Karpas-422 (cell line): ENCODE data around the gene STATH. TPM values are rescaled to one million over a fixed set of nuclear protein-coding genes. Genes with fewer than 3 reads are reported as not detected.
"Not testable (repeated sequence)": the region's sequence is repeated elsewhere in the genome, so short reads cannot be mapped to it uniquely, and the experiment has no call there.

Experiments
- DNase-seq: peaks from one replicate; pipeline ENCODE4 v3.0.0-alpha.2; 2015
- H2AFZ ChIP-seq: fragments of 200-600 bp; sonication (generic); 2 replicates; pipeline ENCODE4 v1.6.1; 2014; ENCODE audit warnings: antibody characterized with exemption, low read length, mixed read lengths
- H3K27ac ChIP-seq: fragments of 200-600 bp; sonication (generic); 2 replicates; pipeline ENCODE4 v1.5.1; 2014; ENCODE audit warnings: mild to moderate bottlenecking, low read length, moderate library complexity
- H3K27me3 ChIP-seq: fragments of 200-600 bp; sonication (generic); 2 replicates; pipeline ENCODE4 v1.6.1; 2014; ENCODE audit warnings: low read length, mixed read lengths
- H3K36me3 ChIP-seq: fragments of 200-600 bp; sonication (generic); 2 replicates; pipeline ENCODE4 v1.6.1; 2014; ENCODE audit warnings: low read length, mixed read lengths; ENCODE audit not compliant: insufficient read depth
- H3K4me1 ChIP-seq: fragments of 200-600 bp; sonication (generic); 2 replicates; pipeline ENCODE4 v1.6.1; 2014; ENCODE audit warnings: mild to moderate bottlenecking, low read length, mixed read lengths
- H3K4me2 ChIP-seq: fragments of 200-600 bp; sonication (generic); 2 replicates; pipeline ENCODE4 v1.6.1; 2014; ENCODE audit warnings: low read length, low read depth, mild to moderate bottlenecking; ENCODE audit not compliant: poor library complexity, severe bottlenecking
- H3K4me3 ChIP-seq: fragments of 200-600 bp; sonication (generic); 2 replicates; pipeline ENCODE4 v1.5.1; 2014; ENCODE audit warnings: mild to moderate bottlenecking, antibody characterized with exemption, low read length, mixed read lengths
- H3K79me2 ChIP-seq: fragments of 200-600 bp; sonication (generic); 2 replicates; pipeline ENCODE4 v1.6.1; 2014; ENCODE audit warnings: mild to moderate bottlenecking, low read length, mixed read lengths
- H3K9ac ChIP-seq: fragments of 200-600 bp; sonication (generic); 2 replicates; pipeline ENCODE4 v1.6.0; 2014; ENCODE audit warnings: low read length
- H3K9me2 ChIP-seq: fragments of 200-600 bp; sonication (generic), shearing (Covaris generic); replicated peaks from 2 replicates; pipeline ENCODE4 v1.6.0; 2014; ENCODE audit warnings: mild to moderate bottlenecking, low read length, moderate library complexity; ENCODE audit not compliant: insufficient read depth
- H3K9me3 ChIP-seq: fragments of 300-700, 200-600 bp; sonication (generic); 2 replicates; pipeline ENCODE4 v1.6.1; 2014; ENCODE audit warnings: low read length, mixed read lengths
- H4K20me1 ChIP-seq: fragments of 200-600 bp; sonication (generic); 2 replicates; pipeline ENCODE4 v1.6.1; 2014; ENCODE audit warnings: mild to moderate bottlenecking, antibody characterized with exemption, low read length, low read depth; ENCODE audit not compliant: insufficient read depth
- total RNA-seq: library from RNA; depleted of rRNA; stranded (reverse); fragments of >200 nt; shearing (Covaris generic); gene quantifications from 2 replicates; pipeline ENCODE4 v1.2.3, GENCODE V29; 2014; ENCODE audit warnings: low replicate concordance; rRNA removed

The STATH gene
- total RNA-seq, 1 experiment from 2014 or later, result not detected

DNA sequence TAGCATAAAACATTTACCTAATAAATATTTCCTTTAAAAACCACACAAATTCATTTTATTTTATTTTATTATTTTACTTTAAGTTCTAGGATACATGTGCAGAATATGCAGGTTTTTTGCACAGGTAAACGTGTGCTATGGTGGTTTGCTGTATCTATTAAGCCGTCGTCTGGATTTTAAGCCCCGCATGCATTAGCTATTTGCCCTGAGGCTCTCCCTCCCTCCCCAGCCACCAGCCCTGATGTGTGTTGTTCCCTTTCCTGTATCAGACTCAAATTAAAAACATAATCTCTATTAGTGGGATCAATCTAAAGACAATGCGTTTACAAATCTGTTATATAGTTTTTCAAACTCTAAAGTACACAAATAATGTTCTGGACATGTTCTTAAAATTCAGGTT is 31.2 kb downstream of the STATH start:
- no peak overlapping the region for H3K4me3 ChIP-seq
- DNase-seq, result no peak
- H3K9me3 ChIP-seq, result no peaks in the 10 kb centered on the region

DNA sequence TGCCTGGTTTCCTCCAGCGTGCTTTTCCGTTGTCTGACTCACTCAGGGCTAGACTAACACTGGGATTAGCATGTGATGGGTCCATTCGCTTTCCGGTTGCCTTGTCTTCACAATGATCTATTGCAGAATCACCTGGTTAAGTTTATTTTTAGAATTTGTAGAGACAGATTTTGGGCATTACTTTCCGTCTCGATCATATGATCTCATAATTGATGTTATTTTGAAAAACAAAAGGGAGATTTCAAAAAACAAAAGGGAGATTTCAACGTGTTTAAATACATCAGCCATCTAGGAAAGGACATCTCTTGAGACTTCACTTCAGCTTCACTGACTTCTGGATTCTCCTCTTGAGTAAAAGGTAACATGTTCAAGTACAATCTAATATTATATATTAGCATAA is 32.4 kb downstream of the STATH start, which contains the start of gene HTN3:
Gene HTN3, plus strand, starts transcription at position 301 of the 400 bp plus-strand sequence. CDS start 2,282 bp downstream, outside the sequence.
- not testable (repeated sequence) for H3K9ac ChIP-seq, H4K20me1 ChIP-seq, H3K9me2 ChIP-seq, H3K36me3 ChIP-seq, H3K4me1 ChIP-seq, H3K4me2 ChIP-seq, H3K79me2 ChIP-seq, H3K4me3 ChIP-seq, H3K27ac ChIP-seq, DNase-seq, H3K27me3 ChIP-seq, H2AFZ ChIP-seq, H3K9me3 ChIP-seq

More for the DNA sequence above, 31.2 kb downstream of the STATH start:
- Histone ChIP-seq H3K36me3 (no peaks in the 10 kb centered on the region), H3K4me2 (no peak overlapping the region), H2AFZ (no peak overlapping the region), H3K9me2 (no peaks in the 10 kb centered on the region), H3K9ac (no peak overlapping the region), H4K20me1 (no peaks in the 10 kb centered on the region), H3K4me1 (no peaks in the 10 kb centered on the region), H3K79me2 (no peaks in the 10 kb centered on the region), H3K27ac (no peak overlapping the region), H3K27me3 (no peaks in the 10 kb centered on the region)

DNA sequence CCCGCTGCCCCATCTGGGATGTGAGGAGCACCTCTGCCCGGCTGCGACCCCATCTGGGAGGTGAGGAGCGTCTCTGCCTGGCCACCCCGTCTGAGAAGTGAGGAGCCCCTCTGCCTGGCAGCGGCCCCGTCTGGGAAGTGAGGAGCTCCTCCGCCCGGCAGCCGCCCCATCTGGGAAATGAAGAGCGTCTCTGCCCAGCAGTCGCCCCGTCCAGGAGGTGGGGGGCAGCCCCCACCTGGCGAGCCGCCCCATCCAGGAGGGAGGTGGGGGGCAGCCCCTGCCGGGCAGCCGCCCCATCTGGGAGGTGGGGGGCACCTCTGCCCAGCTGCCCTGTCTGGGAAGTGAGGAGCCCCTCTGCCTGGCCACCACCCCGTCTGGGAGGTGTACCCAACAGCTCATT is 41.8 kb downstream of the STATH start:
- not testable (repeated sequence) for H3K27ac ChIP-seq, H3K27me3 ChIP-seq, H3K36me3 ChIP-seq, H4K20me1 ChIP-seq, H3K4me1 ChIP-seq, H3K9me2 ChIP-seq, DNase-seq, H3K9me3 ChIP-seq, H3K4me2 ChIP-seq, H3K4me3 ChIP-seq, H2AFZ ChIP-seq, H3K9ac ChIP-seq, H3K79me2 ChIP-seq

DNA sequence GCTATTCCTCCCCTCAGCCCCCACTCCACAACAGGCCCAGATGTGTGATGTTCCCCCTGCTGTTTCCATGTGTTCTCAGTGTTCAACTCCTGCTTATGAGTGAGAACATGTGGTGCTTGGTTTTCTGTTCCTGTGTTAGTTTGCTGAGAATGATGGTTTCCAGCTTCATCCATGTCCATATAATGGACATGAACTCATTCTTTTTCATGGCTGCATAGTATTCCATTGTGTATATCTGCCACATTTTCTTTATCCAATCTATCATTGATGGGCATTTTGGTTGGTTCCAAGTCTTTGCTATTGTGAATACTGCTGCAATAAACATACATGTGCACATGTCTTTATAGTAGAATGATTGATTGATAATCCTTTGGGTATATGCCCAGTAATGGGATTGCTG is 44.2 kb downstream of the STATH start:
- H3K4me2 ChIP-seq, H3K27ac ChIP-seq, H3K27me3 ChIP-seq, H2AFZ ChIP-seq, H3K9ac ChIP-seq, H3K4me3 ChIP-seq, H3K36me3 ChIP-seq, H3K9me2 ChIP-seq, H3K9me3 ChIP-seq, H4K20me1 ChIP-seq, H3K79me2 ChIP-seq, H3K4me1 ChIP-seq, DNase-seq: not testable (repeated sequence)

DNA sequence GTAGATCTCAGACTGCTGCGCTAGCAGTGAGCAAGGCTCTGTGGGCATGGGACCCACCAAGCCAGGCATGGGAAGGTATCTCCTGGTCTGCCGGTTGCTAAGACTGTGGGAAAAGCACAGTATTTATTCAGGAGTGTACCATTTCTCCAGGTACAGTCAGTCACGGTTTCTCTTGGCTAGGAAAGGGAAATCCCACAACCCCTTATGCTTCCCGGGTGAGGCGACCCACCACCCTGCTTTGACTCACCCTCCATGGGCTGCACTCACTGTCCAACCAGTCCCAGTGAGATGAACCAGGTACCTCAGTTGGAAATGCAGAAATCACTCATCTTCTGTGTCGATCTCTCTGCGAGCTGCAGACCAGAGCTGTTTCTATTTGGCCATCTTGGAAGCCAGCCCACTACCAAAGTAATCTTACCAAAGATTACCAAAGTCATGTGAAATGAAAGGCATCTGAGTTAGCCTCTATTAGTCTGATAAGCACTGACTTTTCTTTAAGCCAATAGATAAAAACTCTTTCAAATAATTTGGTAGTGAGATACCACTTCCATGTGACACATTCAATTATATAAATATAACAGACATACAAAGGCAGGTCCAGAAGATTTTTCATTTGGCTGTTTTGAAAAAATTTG is 46.0 kb downstream of the STATH start:
- no peaks in the 10 kb centered on the region for H3K36me3 ChIP-seq
- H3K9me3 ChIP-seq, result no peaks in the 10 kb centered on the region
- H4K20me1 ChIP-seq, result no peaks in the 10 kb centered on the region
- no peaks in the 10 kb centered on the region for H3K9me2 ChIP-seq
- no peak overlapping the region for H3K27ac ChIP-seq
- H3K4me3 ChIP-seq, result no peak overlapping the region
- no peak overlapping the region for H2AFZ ChIP-seq
- no peak overlapping the region for H3K4me2 ChIP-seq
- H3K79me2 ChIP-seq, result no peaks in the 10 kb centered on the region
- DNase-seq, result no peak
- H3K27me3 ChIP-seq, result no peaks in the 10 kb centered on the region
- H3K4me1 ChIP-seq, result no peaks in the 10 kb centered on the region
- no peak overlapping the region for H3K9ac ChIP-seq

DNA sequence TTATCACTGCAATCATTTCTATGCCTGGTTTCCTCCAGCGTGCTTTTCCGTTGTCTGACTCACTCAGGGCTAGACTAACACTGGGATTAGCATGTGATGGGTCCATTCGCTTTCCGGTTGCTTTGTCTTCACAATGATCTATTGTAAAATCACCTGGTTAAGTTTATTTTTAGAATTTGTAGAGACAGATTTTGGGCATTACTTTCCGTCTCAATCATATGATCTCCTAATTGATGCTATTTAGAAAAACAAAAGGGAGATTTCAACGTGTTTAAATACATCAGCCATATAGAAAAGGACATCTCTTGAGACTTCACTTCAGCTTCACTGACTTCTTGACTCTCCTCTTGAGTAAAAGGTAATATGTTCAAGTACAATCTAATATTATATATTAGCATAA is 54.4 kb downstream of the STATH start, which contains the start of gene HTN1:
Gene HTN1, plus strand, starts transcription at position 301 of the 400 bp plus-strand sequence. CDS start 2,639 bp downstream, outside the sequence.
- H3K4me1 ChIP-seq, H3K4me2 ChIP-seq, H4K20me1 ChIP-seq, H3K9me2 ChIP-seq, H3K4me3 ChIP-seq, H3K27ac ChIP-seq, H2AFZ ChIP-seq, DNase-seq, H3K79me2 ChIP-seq, H3K27me3 ChIP-seq, H3K9me3 ChIP-seq, H3K36me3 ChIP-seq, H3K9ac ChIP-seq: not testable (repeated sequence)

Other genes with a start within 250 kb of the STATH start
- gene SULT1B1, start 235.3 kb upstream of the STATH start, total RNA-seq, result not detected in 2 replicates
- gene SULT1E1, start 135.8 kb upstream of the STATH start, total RNA-seq, result not detected in 2 replicates
- gene CSN1S1, start 64.9 kb upstream of the STATH start, total RNA-seq, result not detected in 2 replicates
- not detected in 2 replicates for gene CSN2, start 30.2 kb upstream of the STATH start, total RNA-seq
- not detected in 2 replicates for gene HTN3, start 32.5 kb downstream of the STATH start, total RNA-seq
- not detected in 2 replicates for gene HTN1, start 54.5 kb downstream of the STATH start, total RNA-seq
- not detected in 2 replicates for gene PRR27, start 158.3 kb downstream of the STATH start, total RNA-seq
- not detected in 2 replicates for gene ODAM, start 199.8 kb downstream of the STATH start, total RNA-seq
- not detected in 2 replicates for gene FDCSP, start 230.2 kb downstream of the STATH start, total RNA-seq
- gene CSN3, start 246.6 kb downstream of the STATH start, total RNA-seq, result not detected in 2 replicates